ENCODE data around the gene MTMR10. TPM values are rescaled to one million over a fixed set of nuclear protein-coding genes. Genes with fewer than 3 reads are reported as not detected.

The MTMR10 gene
- total RNA-seq, 2 experiments from 2014 or later, result 19.9 to 21.4 TPM

Other genes starting within 250 kb of the MTMR10 start
- 10 to 100 TPM; 14.8 to 16.9 TPM for gene FAN1, start 87.7 kb downstream of the MTMR10 start, total RNA-seq
- under 1 TPM in 1 of 2 experiments, not detected in 1; 0.06 TPM for gene TRPM1, start 110.1 kb upstream of the MTMR10 start, total RNA-seq

Data from activated CD8-positive, alpha-beta memory T cell treated with anti-CD3 and anti-CD28 coated beads, Interleukin-2, amount 10 ng/mL, durations not matched to agents 7 days and 5 days (primary cell).